Measurements from ENCODE around the gene PTGR3. TPM values are rescaled to one million over a fixed set of nuclear protein-coding genes. Genes with fewer than 3 reads are reported as not detected.

The PTGR3 gene
- total RNA-seq, 1 donor from 2014 or later, result 10.6 TPM

GRCh38 chr18:75215663-75216062 lies 6.7 kb upstream of the PTGR3 start:
- no peak for DNase-seq (ENCODE audit: low spot score)

- no peak for DNase-seq (ENCODE audit: low spot score)
Measured at GRCh38 chr18:75214766-75215510, 6.0 kb upstream of the PTGR3 start.

GRCh38 chr18:75214332-75214690 lies 5.4 kb upstream of the PTGR3 start:
- DNase-seq (ENCODE audit: low spot score), result no peak

GRCh38 chr18:75213611-75214331 lies 4.8 kb upstream of the PTGR3 start:
- DNase-seq (ENCODE audit: low spot score), result no peak

- DNase-seq (ENCODE audit: low spot score), result no peak
Measured at GRCh38 chr18:75212751-75213090, 3.8 kb upstream of the PTGR3 start.

- peak; percentile 61 for DNase-seq (ENCODE audit: low spot score)
Measured at GRCh38 chr18:75211953-75212750, 3.2 kb upstream of the PTGR3 start.

GRCh38 chr18:75211626-75211952 lies 2.6 kb upstream of the PTGR3 start:
- DNase-seq (ENCODE audit: low spot score), result no peak

- DNase-seq (ENCODE audit: low spot score), result no peak
Measured at GRCh38 chr18:75211002-75211621, 2.2 kb upstream of the PTGR3 start.

GRCh38 chr18:75210274-75211001 lies 1.5 kb upstream of the PTGR3 start, which contains the start of gene TSHZ1:
TSS of gene TSHZ1 (plus strand) at chr18:75210797. CDS start at chr18:75211877, 1,080 bp downstream.
- peak; percentile 95 for DNase-seq (ENCODE audit: low spot score)

- no peak for DNase-seq (ENCODE audit: low spot score)
Measured at GRCh38 chr18:75209951-75210258, 966 bp upstream of the PTGR3 start.

GRCh38 chr18:75208836-75209128 lies 157 bp downstream of the PTGR3 start:
- DNase-seq (ENCODE audit: low spot score), result no peak

GRCh38 chr18:75208155-75208835 lies 644 bp downstream of the PTGR3 start:
- peak; percentile 60 for DNase-seq (ENCODE audit: low spot score)

GRCh38 chr18:75207310-75208154 lies 1.4 kb downstream of the PTGR3 start:
- DNase-seq (ENCODE audit: low spot score), result peak; percentile 37

- DNase-seq (ENCODE audit: low spot score), result no peak
Measured at GRCh38 chr18:75206452-75207309, 2.3 kb downstream of the PTGR3 start.

GRCh38 chr18:75205514-75206132 lies 3.3 kb downstream of the PTGR3 start:
- DNase-seq (ENCODE audit: low spot score), result no peak

- peak; percentile 38 for DNase-seq (ENCODE audit: low spot score)
Measured at GRCh38 chr18:75204732-75205513, 4.0 kb downstream of the PTGR3 start.

- DNase-seq (ENCODE audit: low spot score), result peak; percentile 25
Measured at GRCh38 chr18:75204269-75204731, 4.6 kb downstream of the PTGR3 start.

All from umbilical cord (tissue), 2 donors.